Gastrocnemius medialis (tissue), 4 donors: Measurements from ENCODE around the gene WDR12.

Experiments used
- POLR2A ChIP-seq, 2 donors: fragments of 450-650 bp; IDR thresholded peaks; one replicate each; pipeline ENCODE4 v1.6.1; 2017; ENCODE audit warnings: antibody characterized with exemption in 2 of 2, mild to moderate bottlenecking in 2 of 2, moderate library complexity in 2 of 2
- TF ChIP-seq, protein P1 (sequence below), 5 experiments: fragments of 450-650 bp in 3 of 5; fragments of 200-600 bp in 2 of 5; sonication (generic) in 2 of 5; IDR thresholded peaks in 4 of 5; conservative IDR thresholded peaks in 1 of 5; 1 replicate in 4 of 5; 2 replicates in 1 of 5; pipeline ENCODE4 v1.5.1; 2016 to 2019; ENCODE audit warnings: antibody characterized with exemption in 5 of 5, mild to moderate bottlenecking in 3 of 5, moderate library complexity in 3 of 5

DNA sequence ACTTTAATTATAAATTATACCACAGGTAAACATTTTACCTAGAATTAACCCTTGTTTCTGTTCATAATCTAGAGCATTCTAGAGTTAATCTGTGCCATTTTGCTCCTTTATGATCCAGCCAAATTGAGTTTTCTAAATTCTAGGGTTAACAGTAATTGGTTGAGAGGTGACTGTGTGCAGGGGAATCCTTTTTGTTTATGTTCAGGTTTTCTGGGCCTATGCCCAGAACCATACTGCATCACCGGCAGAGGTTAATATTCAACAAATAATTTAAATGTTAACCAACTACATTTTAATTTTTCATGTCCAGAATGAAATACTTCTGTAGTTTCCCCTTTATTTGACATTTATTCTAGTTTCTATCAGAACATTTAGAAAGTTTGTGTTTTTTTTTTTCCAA lies 32.9 kb upstream of the WDR12 start:
- TF ChIP-seq, protein P1, sequence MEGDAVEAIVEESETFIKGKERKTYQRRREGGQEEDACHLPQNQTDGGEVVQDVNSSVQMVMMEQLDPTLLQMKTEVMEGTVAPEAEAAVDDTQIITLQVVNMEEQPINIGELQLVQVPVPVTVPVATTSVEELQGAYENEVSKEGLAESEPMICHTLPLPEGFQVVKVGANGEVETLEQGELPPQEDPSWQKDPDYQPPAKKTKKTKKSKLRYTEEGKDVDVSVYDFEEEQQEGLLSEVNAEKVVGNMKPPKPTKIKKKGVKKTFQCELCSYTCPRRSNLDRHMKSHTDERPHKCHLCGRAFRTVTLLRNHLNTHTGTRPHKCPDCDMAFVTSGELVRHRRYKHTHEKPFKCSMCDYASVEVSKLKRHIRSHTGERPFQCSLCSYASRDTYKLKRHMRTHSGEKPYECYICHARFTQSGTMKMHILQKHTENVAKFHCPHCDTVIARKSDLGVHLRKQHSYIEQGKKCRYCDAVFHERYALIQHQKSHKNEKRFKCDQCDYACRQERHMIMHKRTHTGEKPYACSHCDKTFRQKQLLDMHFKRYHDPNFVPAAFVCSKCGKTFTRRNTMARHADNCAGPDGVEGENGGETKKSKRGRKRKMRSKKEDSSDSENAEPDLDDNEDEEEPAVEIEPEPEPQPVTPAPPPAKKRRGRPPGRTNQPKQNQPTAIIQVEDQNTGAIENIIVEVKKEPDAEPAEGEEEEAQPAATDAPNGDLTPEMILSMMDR (IDR thresholded peaks at IDR 0.05 in 4 of 5, conservative IDR thresholded peaks at IDR 0.05 in 1 of 5), result no peak
- TF ChIP-seq POLR2A (IDR thresholded peaks at IDR 0.05), result no peak
